Measurements from ENCODE around the gene ADA.
A peak's percentile ranks its signal among the peaks of the same experiment; 100 is the strongest.
"Not testable (repeated sequence)": the region's sequence is repeated elsewhere in the genome, so short reads cannot be mapped to it uniquely, and the experiment has no call there.

ADA gene

GRCh38 chr20:44678242-44678641 lies 26.7 kb upstream of the ADA start:
- DNase-seq: peak; percentile 18

GRCh38 chr20:44672318-44672902 lies 20.9 kb upstream of the ADA start:
- DNase-seq: not testable (repeated sequence)

- not testable (repeated sequence) for DNase-seq
Observed at GRCh38 chr20:44671541-44671940, 20.0 kb upstream of the ADA start.

- DNase-seq: not testable (repeated sequence)
Observed at GRCh38 chr20:44670851-44671250, 19.4 kb upstream of the ADA start.

- DNase-seq: no peak
Observed at GRCh38 chr20:44666066-44666465, 14.6 kb upstream of the ADA start.

- DNase-seq: no peak
Observed at GRCh38 chr20:44664131-44664530, 12.6 kb upstream of the ADA start.

GRCh38 chr20:44662261-44662660 lies 10.8 kb upstream of the ADA start:
- no peak for DNase-seq

- DNase-seq: no peak
Observed at GRCh38 chr20:44660581-44660980, 9.1 kb upstream of the ADA start.

- DNase-seq: no peak
Observed at GRCh38 chr20:44659931-44660330, 8.4 kb upstream of the ADA start.

- no peak for DNase-seq
Observed at GRCh38 chr20:44658810-44659209, 7.3 kb upstream of the ADA start.

- DNase-seq: no peak
Observed at GRCh38 chr20:44657875-44658274, 6.4 kb upstream of the ADA start.

- DNase-seq: no peak
Observed at GRCh38 chr20:44656448-44656847, 4.9 kb upstream of the ADA start.

GRCh38 chr20:44654210-44654609 lies 2.7 kb upstream of the ADA start:
- not testable (repeated sequence) for DNase-seq

GRCh38 chr20:44653546-44653945 lies 2.0 kb upstream of the ADA start:
- DNase-seq: no peak

GRCh38 chr20:44651434-44651683 lies 140 bp downstream of the ADA start:
- DNase-seq: no peak

- DNase-seq: no peak
Observed at GRCh38 chr20:44650771-44651433, 597 bp downstream of the ADA start.

- DNase-seq: no peak
Observed at GRCh38 chr20:44649976-44650375, 1.5 kb downstream of the ADA start.

- DNase-seq: no peak
Observed at GRCh38 chr20:44649126-44649525, 2.4 kb downstream of the ADA start.

GRCh38 chr20:44648579-44648978 lies 2.9 kb downstream of the ADA start:
- DNase-seq: no peak

- DNase-seq: no peak
Observed at GRCh38 chr20:44648068-44648467, 3.4 kb downstream of the ADA start.

GRCh38 chr20:44646641-44647274 lies 4.7 kb downstream of the ADA start:
- peak; percentile 59 for DNase-seq

GRCh38 chr20:44646023-44646640 lies 5.4 kb downstream of the ADA start:
- no peak for DNase-seq

- DNase-seq: no peak
Observed at GRCh38 chr20:44644667-44645131, 6.8 kb downstream of the ADA start.

- no peak for DNase-seq
Observed at GRCh38 chr20:44644230-44644617, 7.3 kb downstream of the ADA start.
